Measurements from ENCODE around the gene ATP6AP1.

ATP6AP1 gene

GRCh38 chrX:154380153-154380552 lies 48.3 kb upstream of the ATP6AP1 start:
- H3K79me2 ChIP-seq (ENCODE audit: control insufficient read depth, low read length): peaks cover 18% of the 10 kb centered on the region
- peak overlapping the region; percentile 82 for H3K4me2 ChIP-seq (ENCODE audit: low read length)
- H3K9me3 ChIP-seq (ENCODE audit: control insufficient read depth, insufficient read depth, low read length): no peaks in the 10 kb centered on the region
- H3K9me2 ChIP-seq (replicated peaks; ENCODE audit: control insufficient read depth, low read length): no peaks in the 10 kb centered on the region
- H3K4me3 ChIP-seq (ENCODE audit: low read length): peak overlapping the region; percentile 83
- H3F3A ChIP-seq (ENCODE audit: control insufficient read depth, insufficient read depth): no peaks in the 10 kb centered on the region
- no peaks in the 10 kb centered on the region for H3K27me3 ChIP-seq (ENCODE audit: control insufficient read depth, low read length)
- peaks cover 27% of the 10 kb centered on the region for H3K4me1 ChIP-seq (ENCODE audit: control insufficient read depth, low read length)
- no peaks in the 10 kb centered on the region for H4K20me1 ChIP-seq (ENCODE audit: control insufficient read depth, insufficient read depth, low read depth, low read length)
- no peak overlapping the region for H3K27ac ChIP-seq (ENCODE audit: low read depth, low read length)
- TF ChIP-seq, protein P1, sequence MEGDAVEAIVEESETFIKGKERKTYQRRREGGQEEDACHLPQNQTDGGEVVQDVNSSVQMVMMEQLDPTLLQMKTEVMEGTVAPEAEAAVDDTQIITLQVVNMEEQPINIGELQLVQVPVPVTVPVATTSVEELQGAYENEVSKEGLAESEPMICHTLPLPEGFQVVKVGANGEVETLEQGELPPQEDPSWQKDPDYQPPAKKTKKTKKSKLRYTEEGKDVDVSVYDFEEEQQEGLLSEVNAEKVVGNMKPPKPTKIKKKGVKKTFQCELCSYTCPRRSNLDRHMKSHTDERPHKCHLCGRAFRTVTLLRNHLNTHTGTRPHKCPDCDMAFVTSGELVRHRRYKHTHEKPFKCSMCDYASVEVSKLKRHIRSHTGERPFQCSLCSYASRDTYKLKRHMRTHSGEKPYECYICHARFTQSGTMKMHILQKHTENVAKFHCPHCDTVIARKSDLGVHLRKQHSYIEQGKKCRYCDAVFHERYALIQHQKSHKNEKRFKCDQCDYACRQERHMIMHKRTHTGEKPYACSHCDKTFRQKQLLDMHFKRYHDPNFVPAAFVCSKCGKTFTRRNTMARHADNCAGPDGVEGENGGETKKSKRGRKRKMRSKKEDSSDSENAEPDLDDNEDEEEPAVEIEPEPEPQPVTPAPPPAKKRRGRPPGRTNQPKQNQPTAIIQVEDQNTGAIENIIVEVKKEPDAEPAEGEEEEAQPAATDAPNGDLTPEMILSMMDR (IDR thresholded peaks at IDR 0.05; ENCODE audit: low read depth, low read length, poor library complexity, severe bottlenecking): no peak
- no peak for TF ChIP-seq EZH2phosphoT487 (IDR thresholded peaks at IDR 0.05; ENCODE audit: borderline replicate concordance, low read length)
- peaks cover 15% of the 10 kb centered on the region for H3K36me3 ChIP-seq (ENCODE audit: control insufficient read depth, low read length)

GRCh38 chrX:154380787-154381186 lies 47.7 kb upstream of the ATP6AP1 start:
- peak overlapping the region; percentile 82; the same call in 1 of the 2 replicates for H3K4me2 ChIP-seq (ENCODE audit: low read length)
- peaks cover 23% of the 10 kb centered on the region for H3K4me1 ChIP-seq (ENCODE audit: control insufficient read depth, low read length)
- no peak for TF ChIP-seq EZH2phosphoT487 (IDR thresholded peaks at IDR 0.05; ENCODE audit: borderline replicate concordance, low read length)
- TF ChIP-seq, protein P1 (IDR thresholded peaks at IDR 0.05; ENCODE audit: low read depth, low read length, poor library complexity, severe bottlenecking): no peak
- H3K27me3 ChIP-seq (ENCODE audit: control insufficient read depth, low read length): no peaks in the 10 kb centered on the region
- H4K20me1 ChIP-seq (ENCODE audit: control insufficient read depth, insufficient read depth, low read depth, low read length): no peaks in the 10 kb centered on the region
- H3K9me2 ChIP-seq (replicated peaks; ENCODE audit: control insufficient read depth, low read length): no peaks in the 10 kb centered on the region
- no peak overlapping the region for H3K27ac ChIP-seq (ENCODE audit: low read depth, low read length)
- peaks cover 18% of the 10 kb centered on the region for H3K79me2 ChIP-seq (ENCODE audit: control insufficient read depth, low read length)
- no peaks in the 10 kb centered on the region for H3F3A ChIP-seq (ENCODE audit: control insufficient read depth, insufficient read depth)
- H3K9me3 ChIP-seq (ENCODE audit: control insufficient read depth, insufficient read depth, low read length): no peaks in the 10 kb centered on the region
- H3K4me3 ChIP-seq (ENCODE audit: low read length): 0 out of 2 replicates have a peak overlapping the region, but pooled peaks have one; percentile 83
- H3K36me3 ChIP-seq (ENCODE audit: control insufficient read depth, low read length): peaks cover 15% of the 10 kb centered on the region

DNA sequence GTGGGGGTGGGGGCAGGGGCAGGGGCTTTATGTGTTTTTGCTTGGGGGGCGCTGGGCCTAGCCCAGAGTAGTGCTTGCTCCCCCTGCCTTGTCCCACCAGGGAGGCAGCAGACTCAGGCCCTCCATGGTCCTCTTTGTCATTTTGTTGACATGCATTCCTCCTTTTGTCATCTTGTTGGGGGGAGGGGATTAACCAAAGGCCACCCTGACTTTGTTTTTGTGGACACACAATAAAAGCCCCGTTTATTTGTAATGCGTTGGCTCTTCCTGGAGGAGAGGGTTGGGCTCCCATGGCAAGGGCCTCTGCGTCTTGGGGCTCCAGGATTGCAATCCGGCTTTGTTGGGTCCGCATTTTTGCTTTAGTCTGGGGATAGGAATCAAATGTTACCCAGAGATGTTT lies 47.2 kb upstream of the ATP6AP1 start:
- Histone ChIP-seq H3K79me2 (ENCODE audit: control insufficient read depth, low read length) (peaks cover 18% of the 10 kb centered on the region), H3K9me2 (replicated peaks; ENCODE audit: control insufficient read depth, low read length) (no peaks in the 10 kb centered on the region), H3K4me1 (ENCODE audit: control insufficient read depth, low read length) (peaks cover 23% of the 10 kb centered on the region), H3F3A (ENCODE audit: control insufficient read depth, insufficient read depth) (no peaks in the 10 kb centered on the region), H3K27me3 (ENCODE audit: control insufficient read depth, low read length) (no peaks in the 10 kb centered on the region), H3K27ac (ENCODE audit: low read depth, low read length) (no peak overlapping the region), H3K4me3 (ENCODE audit: low read length) (no peak overlapping the region), H3K9me3 (ENCODE audit: control insufficient read depth, insufficient read depth, low read length) (no peaks in the 10 kb centered on the region), H3K36me3 (ENCODE audit: control insufficient read depth, low read length) (peaks cover 15% of the 10 kb centered on the region), H4K20me1 (ENCODE audit: control insufficient read depth, insufficient read depth, low read depth, low read length) (no peaks in the 10 kb centered on the region), H3K4me2 (ENCODE audit: low read length) (no peak overlapping the region)
- TF ChIP-seq EZH2phosphoT487 (IDR thresholded peaks at IDR 0.05; ENCODE audit: borderline replicate concordance, low read length): no peak
- TF ChIP-seq, protein P1 (IDR thresholded peaks at IDR 0.05; ENCODE audit: low read depth, low read length, poor library complexity, severe bottlenecking): no peak

All from DOHH2 (cell line).